K562 (cell line): ENCODE results near the gene DAGLA. TPM values are rescaled to one million over a fixed set of nuclear protein-coding genes. Genes with fewer than 3 reads are reported as not detected.

Source experiments
- ATAC-seq: fragments of 200-7000 bp; cut with Tn5 transposase; 3 replicates; pipeline ENCODE4 v1.9.1; 2020; ENCODE audit warnings: moderate library complexity
- BruUV-seq: library from RNA; stranded (reverse); fragments of 400-500 nt; replicated peaks from 2 replicates; lab custom pipeline; 2021; lab: Mats Ljungman, UMichigan
- CTCF ChIA-PET: fragments of 300-600 bp; formaldehyde crosslinking; extraction: SDS; loops from one replicate; lab custom pipeline; 2021; ENCODE audit warnings: low intra/inter-chr PET ratio; lab: Yijun Ruan, JAX
- POLR2A ChIA-PET: fragments of 300-600, 350-650 bp; sonication (Branson Sonifier 250); formaldehyde crosslinking; extraction: SDS; loops from one replicate; lab custom pipeline; 2021; ENCODE audit warnings: antibody characterized with exemption, inconsistent platforms; lab: Yijun Ruan, JAX
- DNase-seq, 4 experiments: peaks; one replicate each; pipeline versions ENCODE4 v3.0.0 to v3.0.0-alpha.2; 2011 to 2018; ENCODE audit warnings: low spot score in 3 of 4, mixed read lengths in 3 of 4; ENCODE audit errors: extremely low read depth in 1 of 4
- FAIRE-seq: peaks from 2 replicates; lab custom pipeline; 2011; peaks lifted over from hg19 to GRCh38; lab: Jason Lieb, UNC
- H2AFZ ChIP-seq: 2 replicates; pipeline ENCODE4 v1.6.0; 2011; ENCODE audit warnings: low read depth, low read length, control low read depth, inconsistent platforms
- H3K27ac ChIP-seq: fragments of 200-600 bp; 3 replicates; pipeline ENCODE4 v1.8.0; 2011; ENCODE audit warnings: low read depth, mild to moderate bottlenecking, control low read depth, inconsistent platforms, low read length, moderate library complexity, mixed read lengths; ENCODE audit errors: extremely low read depth
- H3K27me3 ChIP-seq, 2 experiments: fragments of 300-600 bp in 1 of 2; 2 replicates in 1 of 2; 3 replicates in 1 of 2; pipeline versions ENCODE4 v1.6.0 to v1.8.0; 2011; ENCODE audit warnings: inconsistent platforms in 2 of 2, low read length in 2 of 2, mild to moderate bottlenecking in 1 of 2, mixed read lengths in 1 of 2, moderate library complexity in 1 of 2; ENCODE audit not compliant: control insufficient read depth in 2 of 2, insufficient read depth in 2 of 2
- H3K36me3 ChIP-seq: fragments of 300-600 bp; 3 replicates; pipeline ENCODE4 v1.8.0; 2011; ENCODE audit warnings: mild to moderate bottlenecking, low read length, inconsistent platforms; ENCODE audit not compliant: control insufficient read depth, insufficient read depth
- H3K4me1 ChIP-seq, 2 experiments: fragments of 200-600 bp in 1 of 2; replicated peaks in 1 of 2; 2 replicates in 1 of 2; 3 replicates in 1 of 2; pipeline versions ENCODE4 v1.5.1 to v1.8.0; 2011; ENCODE audit warnings: inconsistent platforms in 2 of 2, low read length in 2 of 2, mild to moderate bottlenecking in 1 of 2, mixed read lengths in 1 of 2, moderate library complexity in 1 of 2; ENCODE audit not compliant: control insufficient read depth in 2 of 2, insufficient read depth in 2 of 2
- H3K4me2 ChIP-seq: 2 replicates; pipeline ENCODE4 v1.6.1; 2011; ENCODE audit warnings: low read length, control low read depth, inconsistent platforms, mixed read lengths; ENCODE audit not compliant: insufficient read depth
- H3K4me3 ChIP-seq: fragments of 200-600 bp; sonication (generic), shearing (Covaris generic); 2 replicates; pipeline ENCODE4 v1.5.1; 2016; ENCODE audit warnings: control low read depth, inconsistent platforms
- H3K79me2 ChIP-seq: fragments of 200-600 bp; 3 replicates; pipeline ENCODE4 v1.8.0; 2011; ENCODE audit warnings: low read length, inconsistent platforms; ENCODE audit not compliant: control insufficient read depth, insufficient read depth
- H3K9ac ChIP-seq, 2 experiments: 2 replicates each; pipeline versions ENCODE4 v1.6.0 to v1.6.1; 2011; ENCODE audit warnings: low read depth in 2 of 2, low read length in 2 of 2, control low read depth in 1 of 2, inconsistent platforms in 1 of 2, mild to moderate bottlenecking in 1 of 2, mixed read lengths in 1 of 2; ENCODE audit not compliant: insufficient read depth in 1 of 2
- H3K9me1 ChIP-seq: one replicate; pipeline ENCODE4 v1.6.0; 2011; ENCODE audit warnings: inconsistent platforms, mild to moderate bottlenecking, low read length, moderate library complexity; ENCODE audit not compliant: control insufficient read depth, insufficient read depth
- H3K9me3 ChIP-seq: replicated peaks from 2 replicates; pipeline ENCODE4 v1.5.1; 2011; ENCODE audit warnings: low read depth, low read length, inconsistent platforms; ENCODE audit not compliant: control insufficient read depth, insufficient read depth
- H4K20me1 ChIP-seq: replicated peaks from 2 replicates; pipeline ENCODE4 v1.6.1; 2011; ENCODE audit warnings: low read length, inconsistent platforms, mixed read lengths; ENCODE audit not compliant: control insufficient read depth, insufficient read depth
- BRD9 ChIP-seq: fragments of 450-650 bp; IDR thresholded peaks from 2 replicates; pipeline ENCODE4 v1.6.1; 2018; ENCODE audit warnings: low read depth; ENCODE audit not compliant: partially characterized antibody
- ERF ChIP-seq: fragments of 450-650 bp; formaldehyde crosslinking; IDR thresholded peaks from 2 replicates; pipeline ENCODE4 v1.4.0; 2020; ENCODE audit warnings: mild to moderate bottlenecking, mixed read lengths
- FIP1L1 ChIP-seq: fragments of 200-400 bp; formaldehyde crosslinking; IDR thresholded peaks from 2 replicates; pipeline ENCODE4 v1.6.1; 2018; ENCODE audit warnings: mild to moderate bottlenecking, low read depth, low read length; ENCODE audit not compliant: poor library complexity, severe bottlenecking
- HDAC8 ChIP-seq: fragments of 450-650 bp; IDR thresholded peaks from 2 replicates; pipeline ENCODE4 v1.6.1; 2016; ENCODE audit warnings: mild to moderate bottlenecking, missing genetic modification characterization, moderate library complexity, missing compliant biosample characterization
- IRF1 ChIP-seq: sonication (generic); formaldehyde crosslinking; IDR thresholded peaks from 2 replicates; pipeline ENCODE4 v1.8.0; 2022; ENCODE audit warnings: missing genetic modification reagents, mild to moderate bottlenecking, borderline replicate concordance
- KDM4B ChIP-seq, 2 experiments: fragments of 450-650 bp in 1 of 2; sonication (generic) in 1 of 2; IDR thresholded peaks; 2 replicates each; pipeline ENCODE4 v1.6.1; 2016 to 2017; ENCODE audit warnings: borderline replicate concordance in 2 of 2, antibody characterized with exemption in 1 of 2, low read depth in 1 of 2, mild to moderate bottlenecking in 1 of 2
- NONO ChIP-seq, 2 experiments: fragments of 200-400 bp in 1 of 2; fragments of 450-650 bp in 1 of 2; formaldehyde crosslinking in 1 of 2; IDR thresholded peaks; 2 replicates each; pipeline ENCODE4 v1.6.1; 2017; ENCODE audit warnings: low read depth in 2 of 2, mild to moderate bottlenecking in 2 of 2, moderate library complexity in 2 of 2, low read length in 1 of 2
- NR2F6 ChIP-seq: fragments of 450-650 bp; formaldehyde crosslinking; IDR thresholded peaks from 2 replicates; pipeline ENCODE4 v1.4.0; 2020; ENCODE audit warnings: mild to moderate bottlenecking
- PKNOX1 ChIP-seq: fragments of 450-650 bp; IDR thresholded peaks from 2 replicates; pipeline ENCODE4 v1.6.1; 2016
- SIX5 ChIP-seq, 2 experiments: IDR thresholded peaks; 2 replicates each; pipeline ENCODE4 v1.6.1; 2011; ENCODE audit warnings: low read length in 2 of 2, borderline replicate concordance in 1 of 2, low read depth in 1 of 2, mild to moderate bottlenecking in 1 of 2, moderate library complexity in 1 of 2; ENCODE audit not compliant: insufficient read depth in 1 of 2
- SRSF1 ChIP-seq: fragments of 200-400 bp; formaldehyde crosslinking; IDR thresholded peaks from 2 replicates; pipeline ENCODE4 v1.6.1; 2017; ENCODE audit warnings: mild to moderate bottlenecking, low read depth, low read length, moderate library complexity
- ZEB2 ChIP-seq: fragments of 450-650 bp; IDR thresholded peaks from 2 replicates; pipeline ENCODE4 v1.6.1; 2016
- ZMIZ1 ChIP-seq, 2 experiments: fragments of 150-350 bp in 1 of 2; IDR thresholded peaks; 2 replicates each; pipeline ENCODE4 v1.6.1; 2012 to 2016; ENCODE audit warnings: low read depth in 2 of 2, low read length in 2 of 2, mild to moderate bottlenecking in 1 of 2, moderate library complexity in 1 of 2
- ZNF274 ChIP-seq: IDR thresholded peaks from 2 replicates; pipeline ENCODE4 v1.6.1; 2011; ENCODE audit warnings: low read depth, mild to moderate bottlenecking, low read length, moderate library complexity, borderline replicate concordance
- ZSCAN29 ChIP-seq: fragments of 450-650 bp; IDR thresholded peaks from 2 replicates; pipeline ENCODE4 v1.6.1; 2017
- WGBS: fragments of 100-300 bp; shearing (Covaris generic); methylation state at CpG from one replicate; pipeline ENCODE4 v1.1.6; 2016; ENCODE audit warnings: low coverage, mixed read lengths; ENCODE audit not compliant: insufficient coverage; ENCODE audit errors: missing lambda C conversion rate; 5-methylcytosine and 5-hydroxymethylcytosine counted together
- in situ Hi-C: fragments of 300-500 bp; cut with MboI; formaldehyde crosslinking; loops from 4 replicates; pipeline ENCODE4 v1.15.0; 2018; ENCODE audit warnings: inconsistent platforms, mixed read lengths
- intact Hi-C: fragments of 100-400 bp; cut with micrococcal nuclease; formaldehyde crosslinking; loops from 2 replicates; pipeline ENCODE4 v1.14.2; 2022
- polyA plus RNA-seq, 8 experiments: library from polyadenylated mRNA; depleted of rRNA in 4 of 8; stranded (reverse) in 5 of 8; unstranded in 3 of 8; fragments of >200 nt; fragmentation: Nextera tagmentation in 2 of 8; fragmentation: Illumina TruSeq in 1 of 8; extraction: Ambion mirVana in 2 of 8; extraction: Trizol in 1 of 8; gene quantifications; 2 replicates each; pipeline versions ENCODE4 v1.2.1 to v1.2.3, GENCODE V29; 2011 to 2014; ENCODE audit warnings: inconsistent platforms in 1 of 8, missing spikeins in 1 of 8
- total RNA-seq, 7 experiments: library from RNA; depleted of rRNA in 6 of 7; stranded (reverse); fragments of >200 nt in 6 of 7; fragmentation: Illumina TruSeq in 2 of 7; extraction: Trizol in 2 of 7; gene quantifications; 2 replicates each; pipeline versions ENCODE4 v1.2.1 to v1.2.3, GENCODE V29; 2011 to 2021; ENCODE audit warnings: low replicate concordance in 1 of 7

The DAGLA gene
- total and polyA plus RNA-seq, 9 of the 15 experiments (the other 6 are each of a cell fraction or from before 2014, with no cell fraction given): 0.03 to 0.16 (median 0.04) TPM; not detected in 4

- H3K4me3 ChIP-seq: no peak overlapping the region; the same call in 1 of the 2 replicates
- 4% methylated on average over 18 of the region's 21 CpGs for WGBS
- peak overlapping the region; percentile 71; the same call in 2 of the 3 replicates for H3K27ac ChIP-seq
- peak overlapping the region; percentile 29 to 87; a peak in 3 of 4 replicates for H3K9ac ChIP-seq
- DNase-seq: peak; percentile 72 to 92 (median 82)
- peak; percentile 55 for ATAC-seq
- no peaks in the 10 kb centered on the region for H3K36me3 ChIP-seq
- BruUV-seq: no TSS peak
- peak; percentile 74 for FAIRE-seq
- CTCF ChIA-PET: no interaction called here
- POLR2A ChIA-PET: interaction anchor here (0.6 to 1.6 kb wide), 10 partner anchors 12 to 273 kb away, joined by 3 to 13 read pairs (median 4); partner anchors contain the start of genes FEN1 and TMEM258
- intact Hi-C loops: loop anchor here (1.0 to 5.0 kb wide), 3 partner anchors 27 to 358 kb away; partner anchors contain the start of genes FEN1 and TMEM258
- H3K27me3 ChIP-seq: no peaks in the 10 kb centered on the region
- no peaks in the 10 kb centered on the region for H3K9me1 ChIP-seq
- in situ Hi-C loops: loop anchor here (5.0 kb wide), 1 partner anchor 43 kb away; the partner anchor contains the start of genes FEN1 and TMEM258
- no peaks in the 10 kb centered on the region for H4K20me1 ChIP-seq
- H3K79me2 ChIP-seq: peaks cover 21% of the 10 kb centered on the region
- peaks cover 61 to 90% of the 10 kb centered on the region in 2 experiments for H3K4me1 ChIP-seq
- H3K4me2 ChIP-seq: peak overlapping the region; percentile 77
- H3K9me3 ChIP-seq: no peaks in the 10 kb centered on the region
- H2AFZ ChIP-seq: peak overlapping the region; percentile 66
- peak in 1 of 2 experiments; percentile 43; a peak in 1 of 4 replicates for TF ChIP-seq KDM4B (IDR thresholded peaks at IDR 0.05; ENCODE audit: borderline replicate concordance in 2 of 2, low read depth in 1 of 2)
- no peak for TF ChIP-seq ZEB2
- no peak for TF ChIP-seq SIX5 (IDR thresholded peaks at IDR 0.05; ENCODE audit: borderline replicate concordance in 1 of 2, insufficient read depth in 1 of 2, low read depth in 1 of 2, low read length in 2 of 2)
- no peak for TF ChIP-seq BRD9
- TF ChIP-seq PKNOX1: peak; percentile 34; the same call in 1 of the 2 replicates
- TF ChIP-seq SRSF1: no peak
- TF ChIP-seq ZMIZ1 (IDR thresholded peaks at IDR 0.05; ENCODE audit: low read depth in 2 of 2, low read length in 2 of 2): no peak
- no peak for TF ChIP-seq ERF
- no peak for TF ChIP-seq FIP1L1
- no peak for TF ChIP-seq ZNF274
- no peak for TF ChIP-seq HDAC8
- no peak for TF ChIP-seq NONO (IDR thresholded peaks at IDR 0.05; ENCODE audit: low read depth in 2 of 2, low read length in 1 of 2)
- TF ChIP-seq ZSCAN29: no peak
- TF ChIP-seq NR2F6 (CRISPR knock-in tag): no peak
- no peak for TF ChIP-seq IRF1 (CRISPR knock-in tag)
These were observed 69.5 kb downstream of the DAGLA start for GRCh38 chr11:61749591-61750217.
